ENCODE results near the gene ANKMY2. TPM values are rescaled to one million over a fixed set of nuclear protein-coding genes. Genes with fewer than 3 reads are reported as not detected.
"Not testable (repeated sequence)": the region's sequence is repeated elsewhere in the genome, so short reads cannot be mapped to it uniquely, and the experiment has no call there.

Gene ANKMY2
- 7.8 and 9.2 TPM in 2 replicates for total RNA-seq

DNA sequence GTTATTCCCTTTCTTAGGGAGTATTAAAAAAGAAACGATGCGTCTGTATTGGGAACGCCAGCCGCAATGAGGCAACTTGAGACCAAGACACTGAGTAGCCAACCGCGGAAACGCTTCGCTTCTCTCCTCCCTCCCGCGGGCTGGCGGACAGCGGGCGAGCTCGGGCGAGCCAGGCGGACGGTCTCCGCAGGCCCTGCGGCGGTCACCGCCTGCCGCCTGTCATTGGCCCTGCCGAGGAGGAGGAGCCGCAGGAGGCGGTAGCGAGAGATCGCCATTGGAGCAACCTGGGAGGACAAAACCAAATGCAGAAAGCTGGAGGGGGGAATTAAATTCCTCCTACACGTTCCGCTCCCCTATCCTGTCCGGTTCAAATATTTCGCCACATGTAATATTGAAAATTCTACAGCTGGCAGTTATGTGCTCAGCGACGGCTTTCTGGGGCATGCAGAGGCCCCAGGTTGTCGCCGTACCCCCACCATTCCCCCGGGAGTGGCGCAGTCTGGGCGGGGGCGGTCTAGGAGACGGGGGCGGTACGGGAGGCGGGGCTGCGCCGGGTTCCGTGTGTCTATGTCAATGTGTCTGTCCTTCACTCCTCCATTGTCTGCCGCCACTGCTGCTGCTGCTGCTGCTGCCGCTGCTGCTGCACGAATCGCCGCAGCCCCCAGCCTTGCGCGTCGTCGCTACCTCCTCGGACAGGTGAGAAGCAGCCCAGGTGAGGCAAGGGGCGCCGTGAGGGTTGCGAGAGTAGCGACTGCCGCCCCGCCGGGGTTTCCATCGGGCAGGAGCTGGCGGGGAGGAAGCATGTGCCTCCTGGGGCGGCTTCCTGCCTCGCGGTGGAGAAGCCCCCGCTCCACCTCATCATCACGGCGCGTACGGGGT lies at the start of gene ANKMY2, which contains the start of gene BZW2:
Gene ANKMY2, minus strand, starts transcription at position 162 of the 879 bp plus-strand sequence. CDS start 181 bp downstream, outside the sequence.
Gene BZW2, plus strand, starts transcription at position 589 of the 879 bp plus-strand sequence. CDS start 19,263 bp downstream, outside the sequence.
- DNase-seq (ENCODE audit: extremely low read depth, low read depth, low spot score), result peak; percentile 71

- DNase-seq (ENCODE audit: extremely low read depth, low read depth, low spot score), result no peak
These were observed 49.3 kb upstream of the ANKMY2 start for GRCh38 chr7:16694806-16695205.

GRCh38 chr7:16693601-16694318 lies 48.2 kb upstream of the ANKMY2 start:
- no peak for DNase-seq (ENCODE audit: extremely low read depth, low read depth, low spot score)

- DNase-seq (ENCODE audit: extremely low read depth, low read depth, low spot score), result no peak
These were observed 45.7 kb upstream of the ANKMY2 start for GRCh38 chr7:16691241-16691640.

DNA sequence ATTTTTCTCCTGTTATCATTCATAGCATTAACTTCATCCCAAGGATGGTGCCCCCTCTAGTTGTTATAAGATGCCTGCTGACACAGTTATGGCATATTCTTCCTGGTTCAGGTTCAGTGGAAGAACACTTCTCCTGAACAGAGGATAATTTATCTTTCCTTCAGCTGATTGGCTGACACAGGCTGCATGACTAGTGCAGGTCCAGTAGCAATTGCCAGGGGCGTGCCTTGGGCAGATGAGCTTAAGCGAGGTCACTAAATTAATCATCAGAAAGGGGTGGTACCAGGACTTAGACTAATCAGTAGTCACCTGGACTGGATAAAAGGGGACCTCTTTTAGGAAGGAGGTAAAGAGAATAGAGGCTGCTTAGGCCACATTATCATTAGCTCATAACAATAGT lies 42.7 kb upstream of the ANKMY2 start:
- no peak for DNase-seq (ENCODE audit: extremely low read depth, low read depth, low spot score)

DNA sequence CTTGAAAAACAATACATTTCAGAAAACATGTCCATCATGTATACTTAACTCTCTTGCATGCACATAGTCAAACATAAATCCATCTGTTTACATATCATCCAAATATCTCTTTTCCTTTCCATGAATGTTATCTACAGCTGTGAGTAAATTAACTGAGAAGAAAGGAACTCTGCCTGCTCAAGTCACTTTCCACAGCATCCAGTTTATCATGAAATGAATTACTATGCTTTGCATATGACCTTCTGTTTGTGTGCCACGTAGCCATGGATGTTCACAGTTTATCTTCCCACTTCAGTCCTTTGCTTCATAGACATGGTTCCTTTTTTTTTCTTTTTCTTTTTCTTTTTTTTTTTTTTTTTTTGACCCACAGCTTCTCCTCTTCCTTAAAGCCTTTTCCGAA lies 40.0 kb upstream of the ANKMY2 start:
- DNase-seq (ENCODE audit: extremely low read depth, low read depth, low spot score), result no peak

DNA sequence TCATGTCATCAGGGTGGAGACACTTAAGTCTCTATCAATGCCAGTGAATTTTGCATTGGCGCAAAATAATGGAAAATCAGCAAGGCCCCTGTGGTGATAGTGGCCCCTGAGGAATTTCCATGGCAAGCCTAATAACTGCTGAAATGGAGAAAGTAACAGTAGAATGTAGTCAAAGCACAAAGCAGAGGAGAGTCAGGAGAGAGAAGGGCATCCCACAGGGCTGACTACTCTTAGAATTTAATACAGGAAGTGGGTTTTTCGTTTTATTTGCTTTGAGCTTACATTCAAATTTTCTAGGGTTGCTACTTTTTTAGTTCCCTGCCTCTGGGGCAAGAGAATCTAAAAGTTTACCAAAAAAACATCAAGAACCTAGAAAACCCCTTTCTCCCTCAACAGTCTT lies 39.4 kb upstream of the ANKMY2 start:
- no peak for DNase-seq (ENCODE audit: extremely low read depth, low read depth, low spot score)

DNA sequence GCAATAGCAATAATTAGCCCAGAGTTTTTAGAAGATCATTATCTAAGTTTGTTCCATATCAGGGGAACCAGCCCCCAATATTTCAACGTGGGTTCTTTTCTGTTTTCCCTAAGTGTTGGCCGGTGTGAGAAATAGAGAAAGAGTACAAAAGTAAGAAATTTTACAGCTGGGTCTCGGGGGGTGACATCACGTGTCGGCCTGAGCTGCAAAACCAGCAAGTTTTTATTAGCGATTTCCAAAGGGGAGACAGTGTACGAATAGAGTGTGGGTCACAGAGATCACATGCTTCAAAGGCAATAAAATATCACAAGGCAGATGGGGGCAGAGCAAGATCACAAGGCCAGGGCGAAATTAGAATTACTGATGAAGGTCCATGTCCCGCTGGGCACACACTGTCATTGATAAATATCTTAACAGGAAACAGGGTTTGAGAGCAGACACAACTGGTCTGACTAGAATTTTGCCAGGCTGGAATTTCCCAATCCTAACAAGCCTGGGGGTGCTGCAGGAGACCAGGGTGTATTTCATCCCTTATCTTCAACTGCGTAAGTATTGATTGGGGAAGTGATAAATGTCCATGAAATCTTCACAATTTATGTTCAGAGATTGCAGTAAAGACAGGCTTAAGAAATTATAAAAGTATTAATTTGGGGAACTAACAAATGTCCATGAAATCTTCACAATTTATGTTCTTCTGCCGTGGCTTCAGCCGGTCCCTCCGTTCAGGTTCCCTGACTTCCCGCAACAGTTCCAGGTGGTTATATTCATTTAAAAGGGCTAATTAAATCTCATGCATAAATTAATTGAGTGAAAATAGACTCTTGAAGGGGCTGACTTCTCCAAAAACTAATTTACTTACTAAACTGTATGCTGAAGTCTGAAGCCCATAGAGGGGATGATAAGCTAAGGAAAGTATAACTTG lies 33.4 kb upstream of the ANKMY2 start:
- DNase-seq (ENCODE audit: extremely low read depth, low read depth, low spot score), result not testable (repeated sequence)

DNA sequence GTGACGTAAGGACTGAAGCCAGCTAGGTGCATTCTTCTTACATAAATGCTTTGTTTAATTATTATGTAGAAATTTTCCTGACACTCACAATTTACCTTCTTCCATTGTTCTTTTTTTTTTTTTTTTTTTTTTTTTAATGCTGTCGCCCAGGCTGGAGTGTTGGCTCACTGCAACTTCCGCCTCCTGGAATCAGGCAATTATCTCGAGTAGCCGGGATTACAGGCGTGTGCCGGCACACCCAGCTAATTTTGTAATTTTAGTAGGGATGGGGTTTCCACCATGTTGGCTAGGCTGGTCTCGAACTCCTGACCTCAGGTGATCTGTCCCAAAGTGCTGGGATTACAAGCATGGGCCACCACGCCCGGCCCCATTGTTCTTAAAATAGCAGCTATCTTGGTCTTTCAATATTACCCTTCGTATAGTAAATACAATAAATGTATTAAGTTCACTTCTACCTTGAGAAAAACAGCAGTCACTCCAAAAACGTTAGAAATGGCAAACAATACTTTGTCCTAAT lies 32.5 kb upstream of the ANKMY2 start:
- DNase-seq (ENCODE audit: extremely low read depth, low read depth, low spot score), result no peak

- no peak for DNase-seq (ENCODE audit: extremely low read depth, low read depth, low spot score)
These were observed 29.7 kb upstream of the ANKMY2 start for GRCh38 chr7:16675277-16675676.

- DNase-seq (ENCODE audit: extremely low read depth, low read depth, low spot score), result no peak
These were observed 26.3 kb upstream of the ANKMY2 start for GRCh38 chr7:16671811-16672210.

- DNase-seq (ENCODE audit: extremely low read depth, low read depth, low spot score), result no peak
These were observed 25.3 kb upstream of the ANKMY2 start for GRCh38 chr7:16670731-16671344.

GRCh38 chr7:16670021-16670420 lies 24.5 kb upstream of the ANKMY2 start:
- DNase-seq (ENCODE audit: extremely low read depth, low read depth, low spot score), result no peak

- DNase-seq (ENCODE audit: extremely low read depth, low read depth, low spot score), result no peak
These were observed 24.0 kb upstream of the ANKMY2 start for GRCh38 chr7:16669581-16669980.

GRCh38 chr7:16668978-16669377 lies 23.4 kb upstream of the ANKMY2 start:
- no peak for DNase-seq (ENCODE audit: extremely low read depth, low read depth, low spot score)

GRCh38 chr7:16668049-16668858 lies 22.7 kb upstream of the ANKMY2 start:
- no peak for DNase-seq (ENCODE audit: extremely low read depth, low read depth, low spot score)

DNA sequence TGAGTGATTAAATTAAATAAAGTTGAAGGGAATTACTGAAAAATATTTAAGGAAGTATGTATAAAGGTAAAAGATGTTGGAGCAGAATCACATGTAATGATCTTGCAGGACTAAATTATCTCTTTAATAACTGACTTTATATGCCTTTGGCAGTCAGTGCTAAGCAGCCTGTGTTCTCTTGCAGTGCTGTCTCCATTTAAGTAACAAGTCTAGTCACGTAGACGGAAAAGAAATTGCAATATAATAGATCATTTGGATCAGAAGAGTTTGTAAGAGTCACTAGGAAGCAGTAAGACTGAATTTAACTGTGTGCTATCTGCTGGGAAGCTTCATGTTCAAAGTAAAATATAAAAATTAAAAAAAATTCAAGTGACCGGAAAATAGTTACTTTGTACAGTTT lies 21.8 kb upstream of the ANKMY2 start:
- no peak for DNase-seq (ENCODE audit: extremely low read depth, low read depth, low spot score)

DNA sequence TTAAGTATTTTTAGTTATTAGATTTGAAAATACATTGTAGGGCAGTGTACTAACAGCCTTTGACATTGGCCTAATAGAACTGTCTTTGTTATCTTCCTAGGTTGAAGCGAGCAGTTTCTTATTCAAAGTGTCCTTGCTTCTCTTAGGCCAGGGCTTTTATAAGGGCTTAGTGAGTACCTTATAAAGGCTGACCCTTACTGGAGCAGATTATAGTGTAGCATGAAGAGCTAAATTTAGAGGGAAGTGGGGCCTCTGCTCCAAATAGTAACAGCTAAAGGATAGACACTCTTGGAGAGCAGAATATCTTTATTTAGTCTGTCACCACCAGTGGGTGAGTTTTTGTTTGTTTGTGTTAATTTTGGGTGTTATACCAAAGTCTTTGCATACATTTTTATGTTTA lies 16.4 kb upstream of the ANKMY2 start:
- DNase-seq (ENCODE audit: extremely low read depth, low read depth, low spot score), result no peak
